Dermis microvascular lymphatic vessel endothelial cell (primary cell): ENCODE results near the gene GNG3. TPM values are rescaled to one million over a fixed set of nuclear protein-coding genes. Genes with fewer than 3 reads are reported as not detected.
"Not testable (repeated sequence)": the region's sequence is repeated elsewhere in the genome, so short reads cannot be mapped to it uniquely, and the experiment has no call there.

Source experiments
- DNase-seq, 2 donors: peaks; one replicate each; pipeline versions ENCODE4 v3.0.0 to v3.0.0-alpha.2; 2010; ENCODE audit warnings: low read depth in 2 of 2
- total RNA-seq: library from RNA; depleted of rRNA; stranded (reverse); fragments of >200 nt; gene quantifications from 2 replicates; pipeline ENCODE4 v1.2.1, GENCODE V29; 2014

The GNG3 gene
- total RNA-seq: not detected in 2 replicates

DNA sequence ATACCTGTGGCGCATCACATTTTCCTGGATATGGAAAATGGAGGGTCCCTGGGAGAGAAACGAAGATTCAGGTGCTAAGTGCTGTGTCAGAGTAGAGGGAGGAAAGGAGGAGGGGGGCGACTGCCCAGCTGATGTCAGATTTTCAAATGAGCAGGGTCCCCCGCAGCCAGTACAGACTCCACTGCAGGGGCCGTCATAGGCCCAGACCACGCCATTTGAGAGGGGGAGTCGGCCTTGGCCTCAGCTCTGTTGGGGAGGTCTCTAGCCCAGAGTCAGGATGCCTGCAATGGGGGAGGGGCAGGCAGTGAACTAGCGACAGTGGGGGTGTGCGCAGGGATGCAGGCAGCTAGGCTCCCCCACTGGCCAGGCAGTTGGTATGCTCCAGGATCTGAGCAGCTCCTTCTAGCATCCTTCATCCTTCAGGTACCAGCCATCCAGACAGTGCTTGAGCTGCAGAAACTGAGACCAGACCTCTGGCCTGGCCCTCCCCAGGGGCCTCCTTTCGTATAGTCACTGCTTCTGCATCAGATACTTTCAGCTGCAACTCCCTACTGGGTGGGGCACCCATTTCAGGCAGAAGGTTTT is at the start of gene GNG3, which contains the start of gene BSCL2:
TSS of gene GNG3 (plus strand) at position 400 of the 585 bp plus-strand sequence. CDS start 620 bp downstream, outside the sequence.
TSS of gene BSCL2 (minus strand) at position 148 of the 585 bp plus-strand sequence. CDS start 229 bp downstream, outside the sequence.
- no peak for DNase-seq

DNA sequence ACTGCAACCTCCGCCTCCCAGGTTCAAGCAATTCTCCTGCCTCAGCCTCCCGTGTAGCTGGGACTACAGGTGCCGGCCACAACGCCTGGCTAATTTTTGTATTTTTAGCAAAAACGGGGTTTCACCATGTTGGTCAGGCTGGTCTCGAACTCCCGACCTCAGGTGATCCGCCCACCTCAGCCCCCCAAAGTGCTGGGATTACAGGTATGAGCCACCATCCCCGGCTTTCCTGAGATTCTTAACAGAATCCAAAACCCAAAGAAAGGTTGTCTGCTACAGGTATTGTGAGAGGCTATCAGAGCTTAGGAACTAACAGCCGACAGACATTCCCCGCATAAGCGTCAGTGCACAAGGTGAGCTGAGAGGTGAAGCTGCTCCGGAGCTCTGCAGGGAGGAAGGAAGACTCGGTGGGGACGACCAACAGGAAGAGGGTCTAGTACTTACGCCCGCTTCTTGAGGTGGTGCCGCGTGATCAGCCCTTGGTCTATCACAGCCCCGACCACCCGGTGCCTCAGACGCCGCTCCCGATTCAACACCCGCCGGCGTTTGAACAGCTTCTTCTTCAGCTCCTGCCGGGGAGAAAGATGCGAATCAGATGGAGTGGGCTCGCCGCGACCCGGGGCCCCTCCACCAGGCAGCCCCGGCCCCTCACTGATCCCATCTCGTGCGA is 42.9 kb upstream of the GNG3 start:
- DNase-seq: peak in 1 of 2 donors; percentile 52

DNA sequence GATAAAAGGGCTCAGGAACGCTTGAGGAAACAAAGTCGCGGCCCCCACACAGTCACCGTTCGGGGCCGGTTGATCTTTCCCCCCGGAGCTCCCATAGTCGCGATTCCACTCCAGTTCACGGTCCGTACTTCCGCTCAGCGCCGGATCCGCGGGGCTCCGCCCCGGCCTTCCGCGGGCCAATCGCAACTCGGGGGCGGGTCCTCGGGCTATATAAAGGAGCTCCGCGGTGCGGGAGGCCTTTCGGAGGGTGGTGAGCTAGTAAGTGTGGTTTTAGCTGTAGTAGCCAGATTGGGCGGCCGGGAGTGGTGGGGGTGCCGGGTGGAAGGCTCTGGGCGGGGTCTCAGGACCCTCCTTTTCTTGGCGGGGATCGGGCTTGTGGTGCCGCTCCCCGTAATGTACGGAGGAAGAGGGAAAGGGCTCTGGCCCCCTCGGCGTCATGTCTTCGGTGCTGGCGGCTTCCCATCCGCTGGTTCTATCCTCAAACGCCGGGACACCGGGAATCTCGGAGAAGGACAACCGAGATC is 42.3 kb upstream of the GNG3 start, which contains the start of the genes C11orf98 and CSKMT:
TSS of gene C11orf98 (minus strand) at position 136 of the 524 bp plus-strand sequence. CDS start at position 95, 41 bp downstream.
TSS of gene CSKMT (plus strand) at position 238 of the 524 bp plus-strand sequence. CDS start 568 bp downstream, outside the sequence.
- DNase-seq: peak; percentile 84 to 91

DNA sequence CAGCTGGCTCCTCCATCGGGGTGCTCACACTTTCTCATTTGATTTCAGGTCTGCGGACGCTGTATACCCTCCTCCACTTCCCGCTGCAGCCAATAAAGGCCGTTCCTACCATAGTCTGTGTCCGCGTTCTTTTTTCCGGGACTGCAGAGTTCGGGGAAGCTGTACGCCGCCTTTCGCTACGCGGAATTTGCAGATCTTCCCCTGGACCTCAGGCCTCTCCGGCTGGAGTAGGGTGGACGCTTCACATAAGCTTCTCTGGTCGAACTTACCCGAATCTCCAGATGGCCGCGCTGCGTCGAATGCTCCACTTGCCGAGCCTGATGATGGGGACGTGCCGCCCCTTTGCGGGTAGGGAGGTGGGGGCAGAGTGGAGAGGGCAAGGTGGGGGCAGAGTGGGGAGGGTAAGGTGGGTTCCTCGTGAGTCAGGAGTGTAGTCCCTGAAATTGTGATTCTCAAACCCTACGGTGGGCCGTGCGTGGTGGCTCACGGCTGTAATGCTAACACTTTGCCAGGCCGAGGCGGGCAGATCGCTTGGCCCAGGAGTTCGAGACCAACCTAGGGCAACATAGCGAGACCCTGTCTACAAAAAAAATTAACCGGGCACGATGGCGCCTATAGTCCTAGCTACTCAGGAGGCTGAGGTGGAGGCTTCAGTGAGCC is 41.7 kb upstream of the GNG3 start:
- peak in 1 of 2 donors; percentile 68 for DNase-seq

DNA sequence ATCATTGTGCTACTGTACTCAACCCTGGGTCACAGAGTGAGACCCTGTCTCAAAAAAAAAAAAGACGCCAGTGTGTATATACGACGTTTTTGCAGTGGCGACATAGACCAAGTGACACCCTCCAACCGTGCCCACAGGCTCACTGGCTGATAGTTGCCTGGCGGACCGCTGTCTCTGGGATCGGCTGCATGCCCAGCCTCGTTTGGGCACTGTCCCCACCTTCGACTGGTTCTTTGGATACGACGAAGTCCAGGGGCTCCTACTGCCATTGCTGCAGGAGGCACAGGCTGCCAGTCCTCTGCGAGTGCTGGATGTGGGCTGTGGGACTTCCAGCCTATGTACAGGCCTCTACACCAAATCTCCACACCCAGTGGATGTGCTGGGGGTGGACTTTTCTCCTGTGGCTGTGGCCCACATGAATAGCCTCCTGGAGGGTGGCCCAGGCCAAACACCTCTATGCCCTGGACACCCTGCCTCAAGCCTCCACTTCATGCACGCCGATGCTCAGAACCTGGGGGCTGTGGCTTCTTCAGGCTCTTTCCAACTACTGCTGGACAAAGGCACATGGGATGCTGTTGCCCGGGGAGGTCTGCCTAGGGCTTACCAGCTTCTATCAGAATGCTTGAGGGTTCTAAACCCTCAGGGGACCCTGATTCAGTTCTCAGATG is 41.1 kb upstream of the GNG3 start:
- no peak for DNase-seq

DNA sequence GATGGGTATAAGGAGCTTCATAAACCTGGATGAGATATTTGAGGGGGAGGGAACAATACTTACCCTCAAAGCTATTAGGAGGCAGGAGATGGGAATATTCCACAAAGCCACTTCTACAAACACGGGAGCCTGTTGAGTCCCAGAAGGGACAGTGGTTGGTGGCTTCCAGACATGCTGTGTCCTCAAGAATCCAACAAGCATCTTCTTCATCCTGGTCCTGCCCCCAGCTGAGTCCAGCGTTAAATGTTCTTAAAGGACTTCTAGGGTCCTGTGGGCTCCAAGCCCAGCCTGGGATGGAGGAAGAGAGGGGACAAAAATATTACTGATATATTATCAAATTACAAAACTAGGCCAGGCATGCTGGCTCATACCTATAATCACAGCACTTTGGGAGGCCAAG is 40.0 kb upstream of the GNG3 start:
- no peak for DNase-seq

DNA sequence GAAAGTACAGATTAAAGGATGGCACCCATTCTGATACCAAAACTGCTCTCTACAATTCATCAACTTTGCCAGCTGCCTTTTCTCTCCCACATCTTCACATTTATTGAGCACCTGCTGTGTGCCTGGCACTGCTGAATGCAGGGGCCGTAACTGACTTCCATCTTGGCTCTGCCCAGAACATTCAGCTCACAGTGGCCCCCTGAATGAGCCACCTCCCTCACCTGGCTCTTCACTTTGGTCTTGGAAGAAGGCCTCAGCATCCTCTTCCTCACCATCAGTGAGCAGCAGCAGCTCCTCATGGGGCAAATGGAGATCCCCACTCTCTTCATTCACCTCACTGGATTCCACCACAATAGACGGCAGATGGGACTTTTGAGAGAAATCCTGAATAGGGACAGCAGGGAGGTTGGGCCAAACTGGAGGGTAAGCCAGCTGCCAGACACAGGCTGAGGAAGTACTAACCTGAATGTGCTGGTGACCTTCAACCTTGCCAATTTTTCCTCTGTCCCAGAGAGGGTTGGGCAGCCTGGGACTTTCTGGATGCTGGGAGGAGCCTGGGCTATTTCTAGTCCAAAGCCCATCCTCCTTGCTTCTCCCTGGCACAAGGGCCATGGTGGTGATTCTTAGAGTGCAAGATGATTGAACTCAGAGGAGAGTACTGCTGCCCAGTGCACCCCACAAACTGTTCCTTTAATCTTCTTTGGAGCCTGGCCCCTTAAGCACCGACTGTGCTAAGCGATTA is 37.9 kb upstream of the GNG3 start:
- DNase-seq: no peak

DNA sequence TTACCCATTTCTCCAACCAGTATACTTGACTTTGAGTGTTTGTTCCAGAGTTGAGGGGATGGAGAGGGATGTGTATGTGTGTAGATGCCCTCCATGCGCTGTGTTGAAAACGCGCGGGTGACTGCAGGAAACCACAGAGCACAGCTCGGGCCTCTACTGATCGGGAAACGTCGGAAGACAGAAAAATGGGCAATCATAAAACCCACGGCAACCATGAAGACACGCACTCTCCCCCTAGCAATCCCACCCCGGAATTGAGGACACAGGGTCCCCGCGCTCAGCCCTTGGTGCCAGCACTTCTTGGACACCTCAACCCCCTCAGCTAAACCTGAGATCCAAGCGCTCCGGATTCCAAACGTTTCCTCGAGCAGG is 36.3 kb upstream of the GNG3 start:
- DNase-seq: no peak

DNA sequence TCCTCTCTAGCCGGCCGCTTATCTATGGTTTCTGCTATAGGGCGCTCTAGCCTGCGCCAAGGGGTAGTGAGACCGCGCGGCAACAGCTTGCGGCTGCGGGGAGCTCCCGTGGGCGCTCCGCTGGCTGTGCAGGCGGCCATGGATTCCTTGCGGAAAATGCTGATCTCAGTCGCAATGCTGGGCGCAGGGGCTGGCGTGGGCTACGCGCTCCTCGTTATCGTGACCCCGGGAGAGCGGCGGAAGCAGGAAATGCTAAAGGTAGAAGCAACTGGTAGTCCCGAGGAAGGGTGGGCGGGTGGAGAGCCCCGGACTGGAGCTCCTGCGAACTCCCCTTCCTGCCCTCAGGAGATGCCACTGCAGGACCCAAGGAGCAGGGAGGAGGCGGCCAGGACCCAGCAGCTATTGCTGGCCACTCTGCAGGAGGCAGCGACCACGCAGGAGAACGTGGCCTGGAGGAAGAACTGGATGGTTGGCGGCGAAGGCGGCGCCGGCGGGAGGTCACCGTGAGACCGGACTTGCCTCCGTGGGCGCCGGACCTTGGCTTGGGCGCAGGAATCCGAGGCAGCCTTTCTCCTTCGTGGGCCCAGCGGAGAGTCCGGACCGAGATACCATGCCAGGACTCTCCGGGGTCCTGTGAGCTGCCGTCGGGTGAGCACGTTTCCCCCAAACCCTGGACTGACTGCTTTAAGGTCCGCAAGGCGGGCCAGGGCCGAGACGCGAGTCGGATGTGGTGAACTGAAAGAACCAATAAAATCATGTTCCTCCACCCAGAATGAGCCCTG is 35.7 kb upstream of the GNG3 start, which contains the start of the genes LBHD1 and UQCC3:
TSS of gene LBHD1 (minus strand) at position 660 of the 782 bp plus-strand sequence. CDS start 2,236 bp downstream, outside the sequence.
TSS of gene UQCC3 (plus strand) at position 66 of the 782 bp plus-strand sequence. CDS start at position 139, 73 bp downstream.
- DNase-seq: peak; percentile 65 to 87

DNA sequence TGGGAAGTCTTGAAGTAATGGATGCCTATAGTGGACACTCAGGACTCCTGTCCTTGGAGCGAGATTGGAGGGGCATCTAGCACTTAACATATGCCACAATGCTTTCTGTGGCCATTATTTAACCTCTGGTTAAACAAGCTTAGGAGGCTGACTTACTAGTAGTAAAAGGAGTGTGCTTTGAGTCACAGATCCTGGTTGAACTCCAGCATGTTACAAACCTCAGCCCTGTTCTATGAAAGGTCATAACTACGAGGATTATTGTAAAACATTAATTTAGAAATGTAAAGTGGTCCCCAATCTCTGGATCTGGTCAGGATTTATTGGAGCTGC is 34.3 kb upstream of the GNG3 start:
- DNase-seq: no peak

DNA sequence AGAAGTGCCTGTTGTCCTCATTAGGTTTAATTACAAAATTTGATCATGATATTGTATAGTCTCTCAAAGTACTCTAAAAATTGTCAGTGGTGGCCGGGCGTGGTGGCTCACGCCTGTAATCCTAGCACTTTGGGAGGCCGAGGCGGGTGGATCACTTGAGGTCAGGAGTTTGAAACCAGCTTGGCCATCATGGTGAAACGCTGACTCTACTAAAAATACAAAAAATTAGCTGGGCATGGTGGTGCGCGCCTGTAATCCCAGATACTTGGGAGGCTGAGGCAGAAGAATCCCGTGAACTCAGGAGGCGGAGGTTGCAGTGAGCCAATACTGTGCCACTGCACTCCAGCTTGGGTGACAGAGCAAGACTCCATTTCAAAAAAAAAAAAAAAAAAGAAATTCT is 32.1 kb upstream of the GNG3 start:
- not testable (repeated sequence) for DNase-seq

DNA sequence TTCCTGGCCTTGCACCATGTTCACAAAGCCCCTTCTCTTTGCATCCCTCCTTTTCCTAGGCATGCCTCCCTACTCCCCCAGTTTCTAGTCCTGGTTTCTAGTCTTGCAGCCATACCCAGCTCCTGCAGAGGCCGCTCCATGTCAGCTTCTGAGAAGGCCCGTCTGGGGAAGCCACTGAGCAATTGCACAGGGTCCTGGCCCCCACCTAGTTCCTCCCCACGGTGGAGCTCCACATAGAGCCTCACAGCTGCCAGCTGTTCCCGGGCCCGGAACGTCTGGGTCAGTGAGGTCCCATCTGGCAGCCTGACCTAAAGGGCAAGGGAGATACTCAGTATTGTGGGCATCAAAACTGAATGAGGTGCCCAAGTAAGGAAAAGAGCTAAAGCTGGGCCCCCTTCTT is 30.8 kb upstream of the GNG3 start:
- no peak for DNase-seq

DNA sequence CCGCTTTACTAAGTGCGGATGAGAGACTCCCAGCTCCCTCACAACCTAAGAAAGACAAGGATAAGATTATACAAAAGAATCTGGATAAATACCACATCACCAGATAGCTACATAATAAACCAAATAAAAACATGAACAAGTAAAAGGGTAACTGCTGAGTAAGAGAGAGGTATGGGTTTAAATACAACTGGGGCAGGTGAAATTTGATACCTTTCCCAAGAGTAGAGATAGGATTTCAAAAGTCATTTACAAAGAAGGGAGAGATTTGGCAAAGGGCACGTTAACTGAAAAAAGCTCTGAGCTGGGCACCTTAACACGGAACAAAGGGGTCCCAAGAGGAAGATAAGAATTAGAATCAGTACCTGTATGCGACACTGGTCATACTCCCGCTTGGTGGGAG is 30.3 kb upstream of the GNG3 start:
- DNase-seq: no peak

DNA sequence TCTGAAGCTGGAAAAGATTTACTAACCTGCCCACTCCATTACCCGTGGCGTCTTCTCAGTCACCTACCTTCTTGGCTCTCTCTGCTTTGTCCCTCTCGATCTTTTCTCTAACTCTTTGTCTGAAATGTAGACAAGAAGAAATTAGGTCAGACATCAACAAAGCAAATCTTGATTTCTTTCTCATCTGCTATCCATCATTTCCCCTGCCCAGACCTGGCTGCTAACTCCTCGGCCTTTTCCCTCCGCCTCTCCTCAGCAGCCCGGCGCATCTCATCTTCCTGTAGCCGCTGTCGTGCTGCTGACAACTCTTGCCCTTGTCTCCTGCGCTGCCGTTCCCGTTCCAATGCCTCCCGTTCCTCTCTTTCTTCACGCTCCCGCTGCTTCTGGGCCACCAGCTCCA is 29.8 kb upstream of the GNG3 start:
- no peak for DNase-seq

DNA sequence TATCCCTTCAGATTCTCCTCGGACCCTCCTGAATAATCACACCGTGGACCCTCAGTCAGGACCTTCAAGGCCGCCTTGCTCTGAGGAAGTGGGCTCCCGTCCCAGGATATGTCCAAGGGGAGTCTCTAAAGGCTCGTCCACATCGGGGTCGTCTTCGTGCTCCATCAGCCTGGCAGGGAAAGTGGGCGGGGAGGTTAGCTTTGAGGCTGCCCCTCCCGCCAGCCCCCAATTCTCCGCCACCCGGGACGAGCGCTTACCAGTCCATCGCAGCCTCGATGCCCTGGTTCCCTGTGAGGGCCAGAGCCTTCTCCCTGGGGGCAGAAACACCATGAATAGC is 29.1 kb upstream of the GNG3 start:
- DNase-seq: no peak

DNA sequence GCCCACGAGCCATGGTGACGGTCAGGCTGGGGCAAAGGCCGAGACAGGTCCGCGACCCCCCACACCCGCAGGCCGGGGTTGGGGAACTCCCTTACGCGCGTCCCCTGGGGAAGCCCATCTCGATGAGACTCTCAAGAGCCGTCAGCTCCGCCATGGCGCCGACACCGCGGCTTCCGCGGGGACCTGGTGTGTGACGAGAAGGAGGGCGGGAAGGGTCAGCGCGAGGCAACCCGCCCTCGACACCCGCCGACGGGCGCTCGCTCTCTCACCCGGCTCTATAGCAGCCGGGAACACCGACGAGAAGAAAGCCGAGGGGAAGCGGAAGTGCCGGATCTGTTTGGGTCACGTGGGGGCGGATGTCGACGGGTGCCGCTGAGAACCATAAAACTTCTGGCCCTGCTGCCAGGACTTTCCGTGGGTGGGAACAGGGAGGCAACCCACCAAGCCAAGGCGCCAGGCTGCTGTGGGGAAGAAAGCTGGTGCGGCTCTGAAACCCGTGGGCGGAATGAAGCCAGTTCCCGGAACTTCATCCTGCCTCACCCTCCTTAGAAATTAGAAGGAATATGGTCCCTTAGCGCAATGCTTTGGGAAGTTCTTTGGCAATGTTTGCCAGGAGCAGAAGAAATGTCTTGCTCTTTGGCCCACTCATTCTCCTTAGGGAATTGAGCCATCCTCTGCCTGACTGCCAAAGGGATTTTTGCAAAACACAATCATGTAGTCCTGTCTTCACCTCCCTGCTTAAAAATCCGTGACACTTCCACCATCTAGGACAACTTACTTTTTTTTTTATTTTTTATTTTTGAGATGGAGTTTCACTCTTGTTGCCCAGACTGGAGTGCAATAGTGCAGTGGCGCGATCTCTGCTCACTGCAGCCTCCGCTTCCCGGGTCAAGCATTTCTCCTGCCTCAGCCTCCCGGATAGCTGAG is 28.4 kb upstream of the GNG3 start, which contains the start of gene UBXN1:
TSS of gene UBXN1 (minus strand) at position 304 of the 927 bp plus-strand sequence. CDS start at position 154, 150 bp downstream.
- DNase-seq: peak; percentile 74 to 89

DNA sequence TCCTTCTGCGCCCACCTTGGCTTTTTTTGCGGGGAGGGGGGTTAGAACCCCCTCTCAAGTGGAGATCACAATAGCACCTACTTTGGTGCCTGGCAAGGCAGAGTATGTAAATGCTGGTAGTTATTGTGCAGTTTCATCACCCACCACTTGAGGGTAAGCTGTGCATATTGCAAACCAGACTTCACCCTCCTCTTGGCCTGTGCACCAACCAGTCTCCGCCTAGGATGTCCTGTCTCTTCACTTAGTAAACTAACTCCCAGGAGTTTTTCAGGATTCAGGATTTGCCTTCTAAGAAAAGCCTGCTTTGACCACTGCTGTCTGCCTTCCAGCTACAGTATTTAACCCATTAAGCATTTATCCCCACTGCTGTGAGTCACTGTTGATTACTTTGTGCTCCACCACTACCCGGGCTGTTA is 26.6 kb upstream of the GNG3 start:
- peak; percentile 71 to 82 for DNase-seq

DNA sequence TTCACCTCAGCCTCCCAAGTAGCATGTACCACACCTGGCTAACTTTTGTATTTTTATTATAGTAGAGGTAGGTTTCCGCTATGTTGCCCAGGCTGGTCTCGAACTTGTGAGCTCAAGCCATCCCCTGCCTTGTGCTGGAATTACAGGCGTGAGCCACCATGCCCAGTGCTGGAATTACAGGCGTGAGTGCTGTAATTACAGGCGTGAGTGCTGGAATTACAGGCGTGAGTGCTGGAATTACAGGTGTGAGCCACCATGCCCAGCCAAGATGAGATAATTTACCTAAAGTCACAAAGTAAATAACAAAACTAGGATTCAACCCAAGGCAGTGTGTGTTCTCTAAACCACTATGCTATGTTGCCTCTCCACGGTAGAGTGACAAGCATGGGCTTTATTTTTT is 25.0 kb upstream of the GNG3 start:
- no peak for DNase-seq
